Measurements from ENCODE around the gene FAM50A.
A peak's percentile ranks its signal among the peaks of the same experiment; 100 is the strongest.
"Not testable (repeated sequence)": the region's sequence is repeated elsewhere in the genome, so short reads cannot be mapped to it uniquely, and the experiment has no call there.

The FAM50A gene

DNA sequence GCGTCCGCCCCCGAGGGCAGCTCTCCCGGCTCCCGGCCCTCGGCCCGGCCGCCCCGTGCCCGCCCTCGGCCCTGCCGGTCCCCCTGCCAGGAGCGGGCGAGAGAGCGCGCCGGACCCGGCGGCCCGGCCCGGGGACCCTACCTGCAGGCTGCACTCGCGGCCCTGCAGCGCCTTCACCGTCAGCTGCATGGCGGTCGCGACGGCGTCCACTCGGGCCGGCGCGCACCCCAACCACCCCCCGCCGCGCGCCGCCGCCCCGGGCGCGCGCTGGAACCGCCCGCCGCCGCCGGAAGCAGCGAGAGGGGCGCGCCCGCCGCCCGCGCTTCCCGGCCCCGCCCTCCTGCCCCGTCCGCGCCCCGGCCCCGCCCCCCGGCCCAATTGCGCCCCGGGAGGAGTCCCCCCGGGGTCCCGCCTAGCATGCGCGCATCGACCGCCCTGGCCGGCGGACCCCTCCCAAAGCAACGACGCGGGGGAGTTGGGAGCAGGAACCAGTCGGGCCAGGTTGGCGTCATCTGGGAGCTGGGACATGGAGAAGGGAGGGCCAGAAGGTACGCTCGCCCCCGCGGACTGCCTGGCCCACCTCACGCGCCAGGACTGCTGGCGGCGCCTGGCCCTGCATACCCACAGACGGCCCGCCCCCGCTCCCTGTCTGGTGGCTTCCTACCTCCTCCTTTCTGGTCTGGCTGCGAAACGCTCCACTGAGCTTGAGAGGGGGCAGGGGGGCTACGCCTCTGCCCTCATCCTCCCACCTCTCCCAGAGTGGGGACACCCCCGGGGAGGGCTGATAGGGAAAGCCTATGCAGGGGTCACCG lies 42.7 kb downstream of the FAM50A start, which contains the start of gene UBL4A:
UBL4A (minus strand) TSS at position 220 of the 812 bp plus-strand sequence; CDS start at position 189, 31 bp downstream.
- H3K27ac ChIP-seq (ENCODE audit: low read depth, low read length), result no peak within 1 kb of the TSS
- H3K4me1 ChIP-seq (ENCODE audit: insufficient read depth, low read length), result no peaks in the 10 kb centered on the region
- no peaks in the 10 kb centered on the region for H3K27me3 ChIP-seq (ENCODE audit: insufficient read depth, low read length)
- peak within 1 kb of the TSS; percentile 69 for H3K9ac ChIP-seq (ENCODE audit: low read depth, low read length)
- WGBS, result under 1% methylated on average over 88 of the region's 95 CpGs
- no peaks in the 10 kb centered on the region for H3K9me3 ChIP-seq (ENCODE audit: insufficient read depth, low read depth, low read length)
- H3K36me3 ChIP-seq (ENCODE audit: insufficient read depth, low read length), result peaks cover 22% of the 10 kb centered on the region
- peak within 1 kb of the TSS; percentile 66 for H3K4me3 ChIP-seq (ENCODE audit: low read length)

GRCh38 chrX:154487518-154488290 lies 43.8 kb downstream of the FAM50A start:
- H3K9ac ChIP-seq (ENCODE audit: low read depth, low read length), result no peak overlapping the region
- H3K27me3 ChIP-seq (ENCODE audit: insufficient read depth, low read length), result no peaks in the 10 kb centered on the region
- H3K4me3 ChIP-seq (ENCODE audit: low read length), result no peak overlapping the region
- peaks cover 22% of the 10 kb centered on the region for H3K36me3 ChIP-seq (ENCODE audit: insufficient read depth, low read length)
- no peaks in the 10 kb centered on the region for H3K9me3 ChIP-seq (ENCODE audit: insufficient read depth, low read depth, low read length)
- H3K4me1 ChIP-seq (ENCODE audit: insufficient read depth, low read length), result no peaks in the 10 kb centered on the region
- 96% methylated on average over 28 of the region's 28 CpGs for WGBS
- H3K27ac ChIP-seq (ENCODE audit: low read depth, low read length), result no peak overlapping the region

- Histone ChIP-seq H3K27ac (ENCODE audit: low read depth, low read length) (no peak overlapping the region), H3K9me3 (ENCODE audit: insufficient read depth, low read depth, low read length) (no peaks in the 10 kb centered on the region), H3K9ac (ENCODE audit: low read depth, low read length) (no peak overlapping the region), H3K4me3 (ENCODE audit: low read length) (no peak overlapping the region), H3K27me3 (ENCODE audit: insufficient read depth, low read length) (no peaks in the 10 kb centered on the region), H3K36me3 (ENCODE audit: insufficient read depth, low read length) (peaks cover 19% of the 10 kb centered on the region), H3K4me1 (ENCODE audit: insufficient read depth, low read length) (no peaks in the 10 kb centered on the region)
- 95% methylated on average over 20 of the region's 20 CpGs for WGBS
Observed at GRCh38 chrX:154488336-154489075, 44.6 kb downstream of the FAM50A start.

GRCh38 chrX:154489182-154489581 lies 45.2 kb downstream of the FAM50A start:
- no peaks in the 10 kb centered on the region for H3K27me3 ChIP-seq (ENCODE audit: insufficient read depth, low read length)
- no peak overlapping the region for H3K27ac ChIP-seq (ENCODE audit: low read depth, low read length)
- WGBS, result 94% methylated on average over 4 of the region's 4 CpGs
- no peak overlapping the region for H3K9ac ChIP-seq (ENCODE audit: low read depth, low read length)
- no peaks in the 10 kb centered on the region for H3K9me3 ChIP-seq (ENCODE audit: insufficient read depth, low read depth, low read length)
- H3K36me3 ChIP-seq (ENCODE audit: insufficient read depth, low read length), result peaks cover 12% of the 10 kb centered on the region
- no peak overlapping the region for H3K4me3 ChIP-seq (ENCODE audit: low read length)
- no peaks in the 10 kb centered on the region for H3K4me1 ChIP-seq (ENCODE audit: insufficient read depth, low read length)

- Histone ChIP-seq H3K9ac (ENCODE audit: low read depth, low read length) (peak overlapping the region; percentile 30; the same call in 1 of the 2 replicates), H3K9me3 (ENCODE audit: insufficient read depth, low read depth, low read length) (no peaks in the 10 kb centered on the region), H3K36me3 (ENCODE audit: insufficient read depth, low read length) (peaks cover 4% of the 10 kb centered on the region), H3K27ac (ENCODE audit: low read depth, low read length) (no peak overlapping the region), H3K27me3 (ENCODE audit: insufficient read depth, low read length) (no peaks in the 10 kb centered on the region), H3K4me1 (ENCODE audit: insufficient read depth, low read length) (no peaks in the 10 kb centered on the region), H3K4me3 (ENCODE audit: low read length) (peak overlapping the region; percentile 59)
- 8% methylated on average over 19 of the region's 19 CpGs for WGBS
Observed at GRCh38 chrX:154490021-154490413, 46.1 kb downstream of the FAM50A start.

DNA sequence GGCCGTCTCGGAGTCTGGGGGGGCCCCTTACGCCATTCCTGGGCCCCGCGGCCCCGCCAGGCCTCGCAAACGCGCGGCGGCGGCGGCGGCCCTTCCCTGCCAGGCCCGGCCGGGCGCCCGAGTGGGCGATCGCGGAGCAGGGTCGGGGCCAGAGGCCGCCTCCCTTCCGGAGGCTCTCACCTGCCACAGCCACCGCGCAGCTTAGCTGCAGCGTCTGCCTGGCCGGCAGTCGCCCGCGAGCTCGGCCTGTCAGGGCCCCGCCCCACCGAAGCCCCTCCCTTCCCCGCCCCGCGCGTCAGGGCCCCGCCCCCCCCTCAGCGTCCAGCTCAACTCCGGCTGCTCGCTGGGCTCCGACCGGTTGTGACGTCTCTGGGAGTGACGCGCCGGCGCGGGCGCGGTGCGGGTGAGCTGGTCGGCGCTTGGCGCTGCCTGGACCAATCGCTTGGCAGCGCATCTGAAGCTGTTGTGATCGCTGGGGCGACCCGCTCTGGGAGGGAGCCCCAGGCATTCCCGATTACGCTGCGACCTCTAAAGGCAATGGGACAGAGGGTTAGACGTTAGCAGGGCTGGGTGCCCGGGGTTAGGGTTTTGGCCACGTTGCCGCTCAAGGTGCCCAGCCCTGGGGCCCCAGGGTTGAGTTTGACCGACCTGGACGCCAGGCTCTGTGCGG lies 46.6 kb downstream of the FAM50A start, which contains the start of gene SLC10A3:
SLC10A3 (minus strand) TSS at position 216 of the 670 bp plus-strand sequence. CDS start 1,689 bp downstream, outside the sequence.
- Histone ChIP-seq H3K9ac (ENCODE audit: low read depth, low read length) (peak within 1 kb of the TSS; percentile 71), H3K27ac (ENCODE audit: low read depth, low read length) (peak within 1 kb of the TSS; percentile 95; the same call in 1 of the 2 replicates), H3K4me1 (ENCODE audit: insufficient read depth, low read length) (no peaks in the 10 kb centered on the region), H3K36me3 (ENCODE audit: insufficient read depth, low read length) (no peaks in the 10 kb centered on the region), H3K27me3 (ENCODE audit: insufficient read depth, low read length) (no peaks in the 10 kb centered on the region), H3K4me3 (ENCODE audit: low read length) (peak within 1 kb of the TSS; percentile 64), H3K9me3 (ENCODE audit: insufficient read depth, low read depth, low read length) (no peaks in the 10 kb centered on the region)
- under 1% methylated on average over 65 of the region's 71 CpGs for WGBS

DNA sequence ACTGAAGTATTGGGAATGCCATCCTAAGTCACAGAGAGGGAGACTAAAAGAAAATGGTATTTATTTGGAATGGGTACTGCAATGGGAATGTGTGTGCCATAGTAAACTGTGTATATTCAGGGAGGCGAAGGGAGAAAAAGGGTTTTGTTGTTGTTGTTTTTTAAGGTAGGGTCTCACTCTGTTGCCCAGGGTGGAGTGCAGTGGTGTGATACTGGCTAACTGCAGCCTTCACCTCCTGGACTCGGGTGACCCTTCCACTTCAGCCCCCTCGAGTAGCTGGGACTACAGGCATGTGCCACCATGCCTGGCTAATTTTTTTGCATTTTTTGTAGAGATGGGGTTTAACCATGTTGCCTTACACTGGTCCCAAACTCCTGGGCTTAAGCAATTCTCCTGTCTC lies 50.8 kb downstream of the FAM50A start:
- no peaks in the 10 kb centered on the region for H3K4me1 ChIP-seq (ENCODE audit: insufficient read depth, low read length)
- H3K27me3 ChIP-seq (ENCODE audit: insufficient read depth, low read length), result no peaks in the 10 kb centered on the region
- H3K27ac ChIP-seq (ENCODE audit: low read depth, low read length), result no peak overlapping the region
- H3K36me3 ChIP-seq (ENCODE audit: insufficient read depth, low read length), result no peaks in the 10 kb centered on the region
- H3K9ac ChIP-seq (ENCODE audit: low read depth, low read length), result no peak overlapping the region
- H3K9me3 ChIP-seq (ENCODE audit: insufficient read depth, low read depth, low read length), result no peaks in the 10 kb centered on the region
- 79% methylated on average over 3 of the region's 3 CpGs for WGBS
- H3K4me3 ChIP-seq (ENCODE audit: low read length), result no peak overlapping the region

DNA sequence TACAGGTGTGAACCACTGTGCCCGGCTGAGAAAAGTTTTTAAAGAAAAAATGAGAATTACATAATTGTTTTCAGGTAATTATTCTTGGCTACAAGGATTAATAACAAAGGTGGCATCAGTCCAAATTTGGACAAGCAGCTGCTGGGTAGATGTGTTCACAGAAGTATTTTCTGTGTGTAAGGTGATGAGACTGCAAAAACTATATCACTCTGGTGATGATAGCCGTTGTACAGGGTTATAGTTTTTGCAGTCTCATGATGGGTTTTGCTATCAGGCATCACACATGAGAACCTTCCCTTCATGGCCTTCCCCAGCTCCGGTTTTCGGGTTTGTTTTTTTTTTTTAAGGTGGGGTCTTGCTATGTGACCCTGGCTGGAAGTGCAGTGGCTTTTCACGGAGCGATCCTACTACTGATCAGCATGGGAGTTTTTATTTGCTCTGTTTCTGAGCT lies 51.6 kb downstream of the FAM50A start:
- Histone ChIP-seq H3K4me1 (ENCODE audit: insufficient read depth, low read length) (no peaks in the 10 kb centered on the region), H3K9me3 (ENCODE audit: insufficient read depth, low read depth, low read length) (no peaks in the 10 kb centered on the region), H3K9ac (ENCODE audit: low read depth, low read length) (no peak overlapping the region), H3K36me3 (ENCODE audit: insufficient read depth, low read length) (no peaks in the 10 kb centered on the region), H3K4me3 (ENCODE audit: low read length) (no peak overlapping the region), H3K27me3 (ENCODE audit: insufficient read depth, low read length) (no peaks in the 10 kb centered on the region), H3K27ac (ENCODE audit: low read depth, low read length) (no peak overlapping the region)
- 100% methylated on average over 3 of the region's 6 CpGs for WGBS

DNA sequence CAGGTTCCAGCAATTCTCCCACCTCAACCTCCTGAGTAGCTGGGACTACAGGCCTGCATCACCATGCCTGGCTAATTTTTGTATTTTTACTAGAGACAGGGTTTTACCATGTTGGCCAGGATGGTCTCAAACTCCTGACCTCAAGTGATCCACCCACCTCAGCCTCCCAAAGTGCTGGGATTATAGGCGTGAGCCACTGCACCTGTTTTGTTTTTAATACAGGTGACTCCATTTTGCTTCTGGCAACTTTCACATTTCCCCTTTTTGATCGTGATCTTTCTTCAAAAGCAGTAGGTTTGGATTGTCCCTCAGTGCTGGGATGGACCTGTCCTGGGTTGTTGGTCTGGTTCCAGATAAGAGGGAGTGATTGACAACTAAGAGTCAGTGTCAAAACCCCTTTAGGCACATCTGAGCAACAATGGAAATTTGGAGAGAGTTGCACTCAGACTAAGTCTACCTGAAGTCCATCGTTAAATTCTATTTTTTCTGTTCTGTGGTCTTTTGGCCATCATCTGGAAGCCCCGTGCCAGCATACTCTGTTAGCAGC lies 52.7 kb downstream of the FAM50A start:
- H3K27me3 ChIP-seq (ENCODE audit: insufficient read depth, low read length); H3K36me3 ChIP-seq (ENCODE audit: insufficient read depth, low read length); H3K9me3 ChIP-seq (ENCODE audit: insufficient read depth, low read depth, low read length); H3K27ac ChIP-seq (ENCODE audit: low read depth, low read length); H3K4me3 ChIP-seq (ENCODE audit: low read length); H3K9ac ChIP-seq (ENCODE audit: low read depth, low read length); H3K4me1 ChIP-seq (ENCODE audit: insufficient read depth, low read length): not testable (repeated sequence)
- WGBS, result 90% methylated on average over 4 of the region's 4 CpGs
